Gastrocnemius medialis (tissue), 4 donors: ENCODE measurements around the gene C9orf78. TPM values are rescaled to one million over a fixed set of nuclear protein-coding genes. Genes with fewer than 3 reads are reported as not detected.

Experiments
- ATAC-seq, 2 donors: fragments of 150-250 bp; one replicate each; pipeline ENCODE4 v1.9.1; 2016
- DNase-seq, 2 donors: peaks; one replicate each; pipeline ENCODE4 v3.0.0-alpha.2; 2019
- H3K27ac ChIP-seq, 4 donors: fragments of 200-600 bp; sonication (generic); 1 replicate in 1 of 4; 2 replicates in 3 of 4; pipeline ENCODE4 v1.5.1; 2016 to 2018; ENCODE audit warnings: mild to moderate bottlenecking in 2 of 4, moderate library complexity in 1 of 4
- H3K27me3 ChIP-seq, 3 donors: fragments of 200-600 bp; sonication (generic) in 2 of 3; 1 replicate in 1 of 3; 2 replicates in 2 of 3; pipeline versions ENCODE4 v1.5.1 to v1.6.0; 2016 to 2019; ENCODE audit warnings: mild to moderate bottlenecking in 1 of 3, moderate library complexity in 1 of 3
- H3K36me3 ChIP-seq, 2 donors: fragments of 200-600 bp; sonication (generic) in 1 of 2; one replicate each; pipeline ENCODE4 v1.5.1; 2017 to 2018
- H3K4me1 ChIP-seq, 2 donors: fragments of 200-600 bp; sonication (generic) in 1 of 2; one replicate each; pipeline ENCODE4 v1.5.1; 2016 to 2017; ENCODE audit warnings: mild to moderate bottlenecking in 2 of 2
- H3K4me3 ChIP-seq, 4 donors: fragments of 200-600 bp; sonication (generic) in 3 of 4; 1 replicate in 1 of 4; 2 replicates in 3 of 4; pipeline ENCODE4 v1.5.1; 2016 to 2019; ENCODE audit warnings: mild to moderate bottlenecking in 2 of 4
- H3K9me3 ChIP-seq, 3 donors: fragments of 200-600 bp; sonication (generic) in 2 of 3; 1 replicate in 1 of 3; 2 replicates in 2 of 3; pipeline ENCODE4 v1.5.1; 2016 to 2019
- CTCF ChIP-seq, 5 experiments: fragments of 450-650 bp in 3 of 5; fragments of 200-600 bp in 2 of 5; sonication (generic) in 2 of 5; IDR thresholded peaks in 4 of 5; conservative IDR thresholded peaks in 1 of 5; 1 replicate in 4 of 5; 2 replicates in 1 of 5; pipeline ENCODE4 v1.5.1; 2016 to 2019; ENCODE audit warnings: antibody characterized with exemption in 5 of 5, mild to moderate bottlenecking in 3 of 5, moderate library complexity in 3 of 5
- POLR2A ChIP-seq, 2 donors: fragments of 450-650 bp; IDR thresholded peaks; one replicate each; pipeline ENCODE4 v1.6.1; 2017; ENCODE audit warnings: antibody characterized with exemption in 2 of 2, mild to moderate bottlenecking in 2 of 2, moderate library complexity in 2 of 2
- in situ Hi-C, 4 donors: fragments of 200-750 bp; cut with MboI; loops; one replicate each; pipeline versions ENCODE4 v1.15.0 to v1.8.0; 2017; ENCODE audit warnings: low sequenced_read_pairs in 4 of 4
- intact Hi-C: fragments of 100-400 bp; cut with DNase I; formaldehyde crosslinking; loops from one replicate; pipeline ENCODE4 v1.15.1; 2023; ENCODE audit warnings: low total_unique reads
- total RNA-seq, 4 donors: library from RNA; depleted of rRNA; stranded (reverse); fragments of >200 nt; gene quantifications; one replicate each; pipeline versions ENCODE4 v1.1.0 to v1.2.3, GENCODE V29; 2016

C9orf78 gene
- total RNA-seq, 4 donors from 2014 or later = 82.3 to 108 (median 83.9) TPM

- DNase-seq = no peak
- intact Hi-C loops = no loop called here
- in situ Hi-C loops = no loop called here
- Histone ChIP-seq H3K27ac (no peak overlapping the region), H3K4me1 (no peaks in the 10 kb centered on the region), H3K36me3 (peaks cover 0 to 77% of the 10 kb centered on the region in 2 donors), H3K4me3 (no peak overlapping the region), H3K9me3 (no peaks in the 10 kb centered on the region), H3K27me3 (no peaks in the 10 kb centered on the region)
- ATAC-seq = no peak
- no peak for TF ChIP-seq CTCF (IDR thresholded peaks at IDR 0.05 in 4 of 5, conservative IDR thresholded peaks at IDR 0.05 in 1 of 5)
- TF ChIP-seq POLR2A (IDR thresholded peaks at IDR 0.05) = no peak
Observed at GRCh38 chr9:129813661-129814060, 21.4 kb downstream of the C9orf78 start.

- Histone ChIP-seq H3K4me1 (no peaks in the 10 kb centered on the region), H3K36me3 (peaks cover 0 to 72% of the 10 kb centered on the region in 2 donors), H3K4me3 (no peak overlapping the region), H3K27ac (no peak overlapping the region), H3K9me3 (no peaks in the 10 kb centered on the region), H3K27me3 (no peaks in the 10 kb centered on the region)
- ATAC-seq = no peak
- TF ChIP-seq CTCF (IDR thresholded peaks at IDR 0.05 in 4 of 5, conservative IDR thresholded peaks at IDR 0.05 in 1 of 5) (no peak), POLR2A (IDR thresholded peaks at IDR 0.05) (no peak)
- in situ Hi-C loops (no loop called here), intact Hi-C loops (no loop called here)
- DNase-seq = no peak
Observed at GRCh38 chr9:129812385-129812784, 22.7 kb downstream of the C9orf78 start.

GRCh38 chr9:129811967-129812363, 23.1 kb downstream of the C9orf78 start:
- Histone ChIP-seq H3K4me3 (no peak overlapping the region), H3K9me3 (no peaks in the 10 kb centered on the region), H3K4me1 (no peaks in the 10 kb centered on the region), H3K36me3 (peaks cover 0 to 72% of the 10 kb centered on the region in 2 donors), H3K27ac (no peak overlapping the region), H3K27me3 (no peaks in the 10 kb centered on the region)
- DNase-seq = no peak
- intact Hi-C loops = no loop called here
- TF ChIP-seq CTCF (IDR thresholded peaks at IDR 0.05 in 4 of 5, conservative IDR thresholded peaks at IDR 0.05 in 1 of 5) (no peak), POLR2A (IDR thresholded peaks at IDR 0.05) (no peak)
- in situ Hi-C loops = no loop called here
- ATAC-seq = no peak

GRCh38 chr9:129810788-129811187, 24.3 kb downstream of the C9orf78 start:
- Histone ChIP-seq H3K4me3 (no peak overlapping the region), H3K36me3 (peaks cover 0 to 72% of the 10 kb centered on the region in 2 donors), H3K27me3 (no peaks in the 10 kb centered on the region), H3K9me3 (no peaks in the 10 kb centered on the region), H3K27ac (no peak overlapping the region), H3K4me1 (no peaks in the 10 kb centered on the region)
- TF ChIP-seq CTCF (IDR thresholded peaks at IDR 0.05 in 4 of 5, conservative IDR thresholded peaks at IDR 0.05 in 1 of 5) (no peak), POLR2A (IDR thresholded peaks at IDR 0.05) (no peak)
- intact Hi-C loops (no loop called here), in situ Hi-C loops (no loop called here)
- ATAC-seq (no peak), DNase-seq (no peak)

- in situ Hi-C loops = no loop called here
- Histone ChIP-seq H3K27ac (no peak overlapping the region), H3K36me3 (peaks cover 0 to 73% of the 10 kb centered on the region in 2 donors), H3K9me3 (no peaks in the 10 kb centered on the region), H3K4me3 (no peak overlapping the region), H3K4me1 (no peaks in the 10 kb centered on the region), H3K27me3 (no peaks in the 10 kb centered on the region)
- TF ChIP-seq CTCF (IDR thresholded peaks at IDR 0.05 in 4 of 5, conservative IDR thresholded peaks at IDR 0.05 in 1 of 5) (no peak), POLR2A (IDR thresholded peaks at IDR 0.05) (no peak)
- ATAC-seq (no peak), DNase-seq (no peak)
- intact Hi-C loops = no loop called here
Observed at GRCh38 chr9:129810116-129810515, 25.0 kb downstream of the C9orf78 start.
